ENCODE results near the gene FALEC. TPM values are rescaled to one million over a fixed set of nuclear protein-coding genes. Genes with fewer than 3 reads are reported as not detected.

FALEC gene
- total RNA-seq, result 0.86 TPM in 1 of 2 replicates, not detected in the other

GRCh38 chr1:150515328-150516049 lies at the start of gene FALEC:
FALEC (plus strand) TSS chr1:150515752.

GRCh38 chr1:150486966-150487762 lies 28.4 kb upstream of the FALEC start, which contains the start of gene TARS2:
TARS2 (plus strand) TSS chr1:150487419; CDS start chr1:150487451, 32 bp downstream.

GRCh38 chr1:150507912-150508864 lies 7.4 kb upstream of the FALEC start, which contains the start of gene ECM1:
ECM1 (plus strand) TSS chr1:150508109; CDS start chr1:150508210, 101 bp downstream.

GRCh38 chr1:150548632-150549495 lies 33.3 kb downstream of the FALEC start, which contains the start of gene ADAMTSL4:
ADAMTSL4 (plus strand) TSS chr1:150549408; CDS start chr1:150552289, 2,881 bp downstream.

GRCh38 chr1:150579110-150579944 lies 63.8 kb downstream of the FALEC start, which contains the start of gene MCL1:
MCL1 (minus strand) TSS chr1:150579610; CDS start chr1:150579530, 80 bp downstream.

Other genes with a start within 250 kb of the FALEC start
- gene APH1A, start 246.7 kb upstream of the FALEC start, total RNA-seq, result 116 and 135 TPM in 2 replicates
- gene C1orf54, start 243.0 kb upstream of the FALEC start, total RNA-seq, result 4.4 and 8.4 TPM in 2 replicates
- 1.2 and 1.8 TPM in 2 replicates for gene CIART, start 233.2 kb upstream of the FALEC start, total RNA-seq
- gene MRPS21, start 221.9 kb upstream of the FALEC start, total RNA-seq, result 57.4 and 58.7 TPM in 2 replicates
- gene PRPF3, start 194.2 kb upstream of the FALEC start, total RNA-seq, result 23.9 and 26.8 TPM in 2 replicates
- gene RPRD2, start 151.6 kb upstream of the FALEC start, total RNA-seq, result 8.0 and 9.2 TPM in 2 replicates
- gene TARS2, start 28.3 kb upstream of the FALEC start, total RNA-seq, result 19.6 and 21.8 TPM in 2 replicates
- 67.0 and 86.5 TPM in 2 replicates for gene ECM1, start 7.6 kb upstream of the FALEC start, total RNA-seq
- 13.8 and 14.9 TPM in 2 replicates for gene ADAMTSL4, start 33.7 kb downstream of the FALEC start, total RNA-seq
- gene MCL1, start 63.9 kb downstream of the FALEC start, total RNA-seq, result 189 and 206 TPM in 2 replicates
- gene ENSA, start 113.9 kb downstream of the FALEC start, total RNA-seq, result 85.1 and 104 TPM in 2 replicates
- gene GOLPH3L, start 181.4 kb downstream of the FALEC start, total RNA-seq, result 16.5 and 18.5 TPM in 2 replicates
- not detected in 2 replicates for gene HORMAD1, start 205.1 kb downstream of the FALEC start, total RNA-seq

Data from myometrial cell (primary cell).